Kidney epithelial cell (primary cell): ENCODE results near the gene ST8SIA6. TPM values are rescaled to one million over a fixed set of nuclear protein-coding genes. Genes with fewer than 3 reads are reported as not detected.

Experiments used
- DNase-seq: peaks from one replicate; pipeline ENCODE4 v3.0.0-alpha.2; 2010; ENCODE audit warnings: low read depth
- H3K27me3 ChIP-seq: 2 replicates; pipeline ENCODE4 v1.6.0; 2011; ENCODE audit warnings: low read length; ENCODE audit not compliant: control insufficient read depth, insufficient read depth
- H3K36me3 ChIP-seq: 2 replicates; pipeline ENCODE4 v1.5.1; 2011; ENCODE audit warnings: low read length; ENCODE audit not compliant: control insufficient read depth, insufficient read depth
- H3K4me3 ChIP-seq: 2 replicates; pipeline ENCODE4 v1.5.1; 2011; ENCODE audit warnings: low read depth, mild to moderate bottlenecking, control low read depth, low read length
- total RNA-seq: library from RNA; depleted of rRNA; stranded (reverse); fragments of >200 nt; gene quantifications from 2 replicates; pipeline ENCODE4 v1.2.3, GENCODE V29; 2015
- TF ChIP-seq, protein P1 (sequence below): IDR thresholded peaks from 2 replicates; pipeline ENCODE4 v1.5.1; 2011; ENCODE audit warnings: mild to moderate bottlenecking, moderate library complexity, low read length, control low read depth, inconsistent platforms; ENCODE audit not compliant: insufficient read depth, poor library complexity, severe bottlenecking

The ST8SIA6 gene
- total RNA-seq, 1 donor from 2014 or later = not detected

DNA sequence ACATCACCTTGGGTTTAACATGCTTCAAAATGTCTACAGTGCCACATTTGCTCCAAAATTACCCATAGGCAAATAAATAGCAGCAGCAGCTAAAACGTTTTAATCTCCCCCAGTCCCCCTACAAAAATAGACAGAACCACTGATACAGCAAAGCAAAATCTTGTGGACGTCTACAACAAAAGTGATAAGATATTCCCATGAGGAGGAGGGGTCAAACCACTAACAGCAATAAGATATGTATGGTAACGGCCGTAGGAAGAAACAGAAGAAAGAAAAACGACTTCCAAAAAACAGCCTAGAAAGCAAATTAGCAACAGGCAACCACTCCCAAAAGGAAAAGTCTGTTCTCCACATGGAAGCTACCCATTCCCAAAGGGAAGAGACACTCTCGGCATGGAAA lies 34.5 kb upstream of the ST8SIA6 start:
- Histone ChIP-seq H3K36me3 (no peaks in the 10 kb centered on the region), H3K4me3 (no peak overlapping the region), H3K27me3 (no peaks in the 10 kb centered on the region)
- TF ChIP-seq, protein P1, sequence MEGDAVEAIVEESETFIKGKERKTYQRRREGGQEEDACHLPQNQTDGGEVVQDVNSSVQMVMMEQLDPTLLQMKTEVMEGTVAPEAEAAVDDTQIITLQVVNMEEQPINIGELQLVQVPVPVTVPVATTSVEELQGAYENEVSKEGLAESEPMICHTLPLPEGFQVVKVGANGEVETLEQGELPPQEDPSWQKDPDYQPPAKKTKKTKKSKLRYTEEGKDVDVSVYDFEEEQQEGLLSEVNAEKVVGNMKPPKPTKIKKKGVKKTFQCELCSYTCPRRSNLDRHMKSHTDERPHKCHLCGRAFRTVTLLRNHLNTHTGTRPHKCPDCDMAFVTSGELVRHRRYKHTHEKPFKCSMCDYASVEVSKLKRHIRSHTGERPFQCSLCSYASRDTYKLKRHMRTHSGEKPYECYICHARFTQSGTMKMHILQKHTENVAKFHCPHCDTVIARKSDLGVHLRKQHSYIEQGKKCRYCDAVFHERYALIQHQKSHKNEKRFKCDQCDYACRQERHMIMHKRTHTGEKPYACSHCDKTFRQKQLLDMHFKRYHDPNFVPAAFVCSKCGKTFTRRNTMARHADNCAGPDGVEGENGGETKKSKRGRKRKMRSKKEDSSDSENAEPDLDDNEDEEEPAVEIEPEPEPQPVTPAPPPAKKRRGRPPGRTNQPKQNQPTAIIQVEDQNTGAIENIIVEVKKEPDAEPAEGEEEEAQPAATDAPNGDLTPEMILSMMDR = no peak
- DNase-seq = no peak

DNA sequence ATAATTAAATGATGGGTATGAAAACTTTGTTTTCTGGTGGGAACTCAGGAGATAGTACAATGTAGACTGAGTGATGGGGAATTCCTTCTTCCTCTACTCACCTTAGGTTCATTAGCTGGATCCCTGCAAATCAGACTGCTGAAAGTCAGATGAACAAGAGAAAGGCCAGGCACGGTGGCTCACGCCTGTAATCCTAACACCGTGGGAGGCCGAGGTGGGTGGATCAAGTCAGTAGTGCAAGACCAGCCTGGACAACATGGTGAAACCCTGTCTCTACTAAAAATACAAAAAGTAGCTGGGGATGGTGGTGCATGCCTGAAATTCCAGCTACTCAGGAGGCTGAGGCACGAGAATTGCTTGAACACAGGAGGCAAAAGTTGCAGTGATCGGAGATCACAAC lies 28.7 kb upstream of the ST8SIA6 start:
- Histone ChIP-seq H3K4me3 (no peak overlapping the region), H3K36me3 (no peaks in the 10 kb centered on the region), H3K27me3 (no peaks in the 10 kb centered on the region)
- TF ChIP-seq, protein P1 = no peak
- DNase-seq = no peak

DNA sequence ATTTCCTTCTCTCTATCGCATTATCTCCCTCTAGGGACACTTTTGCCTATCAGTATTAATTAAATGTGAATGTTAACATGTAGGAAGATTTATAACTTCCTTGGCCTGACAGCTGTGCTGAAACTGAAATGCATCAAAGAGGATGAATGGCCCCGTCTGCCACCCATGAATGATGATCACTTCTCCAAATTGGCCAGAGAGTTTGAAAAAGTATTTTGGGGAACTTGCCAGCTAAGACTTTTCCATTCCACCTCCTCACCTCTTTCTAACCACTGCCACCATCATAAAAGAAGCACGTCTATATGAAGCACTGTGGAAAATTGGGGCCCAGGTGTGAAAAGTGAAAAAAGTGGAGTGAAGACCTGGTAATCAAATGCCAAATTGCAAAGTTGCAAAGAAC lies 25.4 kb upstream of the ST8SIA6 start:
- no peaks in the 10 kb centered on the region for H3K36me3 ChIP-seq
- H3K27me3 ChIP-seq = no peaks in the 10 kb centered on the region
- DNase-seq = no peak
- no peak overlapping the region for H3K4me3 ChIP-seq
- TF ChIP-seq, protein P1 = no peak

GRCh38 chr10:17479015-17479615 lies 24.7 kb upstream of the ST8SIA6 start:
- H3K4me3 ChIP-seq = no peak overlapping the region
- TF ChIP-seq, protein P1 = no peak
- H3K27me3 ChIP-seq = no peaks in the 10 kb centered on the region
- no peaks in the 10 kb centered on the region for H3K36me3 ChIP-seq
- DNase-seq = no peak

DNA sequence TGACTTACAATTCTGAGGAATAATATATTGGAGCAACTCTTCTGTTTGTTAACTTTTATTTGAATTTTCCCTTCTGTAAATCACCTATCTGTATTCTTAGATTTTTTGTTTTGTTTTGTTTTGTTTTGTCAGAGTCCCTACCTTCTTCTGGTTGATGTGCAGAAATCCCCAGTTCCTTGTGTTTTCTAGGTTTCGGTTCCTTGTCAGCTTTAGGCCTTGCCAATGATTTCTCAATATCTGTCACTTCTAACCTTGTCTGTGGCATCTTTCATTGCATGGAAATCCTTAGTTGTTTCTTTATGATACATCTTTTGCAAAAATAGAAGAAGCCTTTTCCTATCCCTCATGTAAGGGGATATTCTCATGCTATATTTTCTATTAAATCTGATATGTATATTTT lies 21.7 kb upstream of the ST8SIA6 start:
- no peak for DNase-seq
- Histone ChIP-seq H3K36me3 (no peaks in the 10 kb centered on the region), H3K27me3 (no peaks in the 10 kb centered on the region), H3K4me3 (no peak overlapping the region)
- TF ChIP-seq, protein P1 = no peak

DNA sequence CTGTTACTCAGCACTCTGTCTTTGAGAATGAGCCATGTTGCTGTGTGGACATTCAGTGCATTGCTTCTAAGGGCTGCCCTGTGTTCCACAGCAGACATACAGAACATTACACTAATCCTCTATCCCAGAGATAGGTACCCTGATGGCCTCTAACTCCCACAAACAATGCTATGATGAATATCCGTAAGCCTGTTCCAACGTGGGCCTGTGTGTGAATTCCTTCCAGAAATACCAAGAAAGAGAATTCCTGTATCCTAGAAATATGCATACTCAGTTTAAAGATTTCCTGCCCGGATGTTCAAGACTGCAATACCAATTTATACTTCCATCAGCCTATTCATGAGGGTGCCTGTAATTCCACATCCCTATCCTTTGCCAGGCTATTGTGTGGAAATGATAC lies 21.3 kb upstream of the ST8SIA6 start:
- Histone ChIP-seq H3K36me3 (no peaks in the 10 kb centered on the region), H3K27me3 (no peaks in the 10 kb centered on the region), H3K4me3 (no peak overlapping the region)
- no peak for DNase-seq
- TF ChIP-seq, protein P1 = no peak
